K562 (cell line): ENCODE measurements around the gene PUDP. TPM values are rescaled to one million over a fixed set of nuclear protein-coding genes. Genes with fewer than 3 reads are reported as not detected.

Experiments used
- HCFC1 ChIP-seq: IDR thresholded peaks from 2 replicates; pipeline ENCODE4 v1.6.1; 2012; ENCODE audit warnings: low read depth, low read length, improper control_type of control experiment
- JUNB ChIP-seq: fragments of 450-650 bp; formaldehyde crosslinking; conservative IDR thresholded peaks from 2 replicates; pipeline ENCODE4 v1.4.0; 2020; ENCODE audit warnings: mild to moderate bottlenecking
- RAD51 ChIP-seq: fragments of 450-650 bp; IDR thresholded peaks from 2 replicates; pipeline ENCODE4 v1.7.1; 2016; ENCODE audit warnings: low read depth, mild to moderate bottlenecking, borderline replicate concordance
- SMAD1 ChIP-seq: fragments of 150-350 bp; IDR thresholded peaks from 2 replicates; pipeline ENCODE4 v1.6.1; 2014; ENCODE audit warnings: low read length, low read depth; ENCODE audit not compliant: partially characterized antibody
- SMARCC2 ChIP-seq: fragments of 450-650 bp; IDR thresholded peaks from 2 replicates; pipeline ENCODE4 v1.6.1; 2017; ENCODE audit warnings: antibody characterized with exemption, moderate library complexity, mild to moderate bottlenecking, low read depth
- TAF1 ChIP-seq: IDR thresholded peaks from 2 replicates; pipeline ENCODE4 v1.6.1; 2011; ENCODE audit warnings: mild to moderate bottlenecking, low read length, moderate library complexity; ENCODE audit not compliant: insufficient read depth, control insufficient read depth, severe bottlenecking; ENCODE audit errors: extremely low read depth
- TSC22D4 ChIP-seq: fragments of 450-650 bp; IDR thresholded peaks from 2 replicates; pipeline ENCODE4 v1.6.1; 2016; ENCODE audit warnings: missing genetic modification characterization, missing biosample characterization, control low read depth
- ZNF740 ChIP-seq, 3 experiments: fragments of 200-800 bp in 1 of 3; sonication (Bioruptor generic) in 1 of 3; sonication (generic) in 1 of 3; formaldehyde crosslinking in 1 of 3; IDR thresholded peaks; 2 replicates each; pipeline versions ENCODE4 v1.6.1 to v1.8.0; 2016 to 2022; ENCODE audit warnings: mild to moderate bottlenecking in 2 of 3, missing compliant biosample characterization in 2 of 3, missing genetic modification characterization in 2 of 3, missing genetic modification reagents in 1 of 3
- polyA plus RNA-seq, 8 experiments: library from polyadenylated mRNA; depleted of rRNA in 4 of 8; stranded (reverse) in 5 of 8; unstranded in 3 of 8; fragments of >200 nt; fragmentation: Nextera tagmentation in 2 of 8; fragmentation: Illumina TruSeq in 1 of 8; extraction: Ambion mirVana in 2 of 8; extraction: Trizol in 1 of 8; gene quantifications; 2 replicates each; pipeline versions ENCODE4 v1.2.1 to v1.2.3, GENCODE V29; 2011 to 2014; ENCODE audit warnings: inconsistent platforms in 1 of 8, missing spikeins in 1 of 8
- total RNA-seq, 7 experiments: library from RNA; depleted of rRNA in 6 of 7; stranded (reverse); fragments of >200 nt in 6 of 7; fragmentation: Illumina TruSeq in 2 of 7; extraction: Trizol in 2 of 7; gene quantifications; 2 replicates each; pipeline versions ENCODE4 v1.2.1 to v1.2.3, GENCODE V29; 2011 to 2021; ENCODE audit warnings: low replicate concordance in 1 of 7
- TF ChIP-seq, protein P1 (sequence below), 2 experiments: fragments of 450-650 bp; formaldehyde crosslinking in 1 of 2; IDR thresholded peaks; 2 replicates each; pipeline versions ENCODE4 v1.4.0 to v1.6.1; 2014 to 2020; ENCODE audit warnings: mild to moderate bottlenecking in 2 of 2, borderline replicate concordance in 1 of 2, low read depth in 1 of 2
- TF ChIP-seq, protein P2 (sequence below): fragments of 450-650 bp; IDR thresholded peaks from 2 replicates; pipeline ENCODE4 v1.6.1; 2018; ENCODE audit not compliant: partially characterized antibody
- TF ChIP-seq, protein P3 (sequence below): fragments of 450-650 bp; IDR thresholded peaks from 2 replicates; pipeline ENCODE4 v1.6.1; 2016; ENCODE audit warnings: mild to moderate bottlenecking

The PUDP gene
- total and polyA plus RNA-seq, 9 of the 15 experiments (the other 6 are each of a cell fraction or from before 2014, with no cell fraction given): 13.6 to 63.0 (median 29.2) TPM

DNA sequence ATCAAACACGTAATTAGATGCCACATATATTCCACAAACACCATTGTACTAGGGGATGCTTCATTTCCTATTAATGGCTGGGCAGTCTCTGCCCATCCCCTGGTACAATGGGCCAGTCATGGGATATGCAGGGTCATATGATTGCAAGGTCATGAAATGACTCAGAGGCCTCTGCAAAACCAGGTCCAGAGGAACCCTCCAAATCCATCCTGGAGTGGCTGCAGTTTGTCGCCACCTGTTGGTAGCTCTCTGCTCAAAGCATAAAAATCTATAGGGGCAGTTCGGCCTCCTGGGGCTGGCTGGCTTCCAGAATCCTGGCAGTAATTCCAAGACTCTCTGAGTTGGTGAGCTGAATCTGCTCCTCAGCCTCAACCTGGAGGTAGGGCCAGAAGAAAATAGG is 22.9 kb upstream of the PUDP start (continued):
- TF ChIP-seq, protein P1, sequence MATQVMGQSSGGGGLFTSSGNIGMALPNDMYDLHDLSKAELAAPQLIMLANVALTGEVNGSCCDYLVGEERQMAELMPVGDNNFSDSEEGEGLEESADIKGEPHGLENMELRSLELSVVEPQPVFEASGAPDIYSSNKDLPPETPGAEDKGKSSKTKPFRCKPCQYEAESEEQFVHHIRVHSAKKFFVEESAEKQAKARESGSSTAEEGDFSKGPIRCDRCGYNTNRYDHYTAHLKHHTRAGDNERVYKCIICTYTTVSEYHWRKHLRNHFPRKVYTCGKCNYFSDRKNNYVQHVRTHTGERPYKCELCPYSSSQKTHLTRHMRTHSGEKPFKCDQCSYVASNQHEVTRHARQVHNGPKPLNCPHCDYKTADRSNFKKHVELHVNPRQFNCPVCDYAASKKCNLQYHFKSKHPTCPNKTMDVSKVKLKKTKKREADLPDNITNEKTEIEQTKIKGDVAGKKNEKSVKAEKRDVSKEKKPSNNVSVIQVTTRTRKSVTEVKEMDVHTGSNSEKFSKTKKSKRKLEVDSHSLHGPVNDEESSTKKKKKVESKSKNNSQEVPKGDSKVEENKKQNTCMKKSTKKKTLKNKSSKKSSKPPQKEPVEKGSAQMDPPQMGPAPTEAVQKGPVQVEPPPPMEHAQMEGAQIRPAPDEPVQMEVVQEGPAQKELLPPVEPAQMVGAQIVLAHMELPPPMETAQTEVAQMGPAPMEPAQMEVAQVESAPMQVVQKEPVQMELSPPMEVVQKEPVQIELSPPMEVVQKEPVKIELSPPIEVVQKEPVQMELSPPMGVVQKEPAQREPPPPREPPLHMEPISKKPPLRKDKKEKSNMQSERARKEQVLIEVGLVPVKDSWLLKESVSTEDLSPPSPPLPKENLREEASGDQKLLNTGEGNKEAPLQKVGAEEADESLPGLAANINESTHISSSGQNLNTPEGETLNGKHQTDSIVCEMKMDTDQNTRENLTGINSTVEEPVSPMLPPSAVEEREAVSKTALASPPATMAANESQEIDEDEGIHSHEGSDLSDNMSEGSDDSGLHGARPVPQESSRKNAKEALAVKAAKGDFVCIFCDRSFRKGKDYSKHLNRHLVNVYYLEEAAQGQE (IDR thresholded peaks at IDR 0.05; ENCODE audit: borderline replicate concordance): peak; percentile 41; the same call in 1 of the 2 replicates
- TF ChIP-seq, protein P1 (CRISPR knock-in tag; IDR thresholded peaks at IDR 0.05; ENCODE audit: low read depth): no peak
- TF ChIP-seq, protein P2, sequence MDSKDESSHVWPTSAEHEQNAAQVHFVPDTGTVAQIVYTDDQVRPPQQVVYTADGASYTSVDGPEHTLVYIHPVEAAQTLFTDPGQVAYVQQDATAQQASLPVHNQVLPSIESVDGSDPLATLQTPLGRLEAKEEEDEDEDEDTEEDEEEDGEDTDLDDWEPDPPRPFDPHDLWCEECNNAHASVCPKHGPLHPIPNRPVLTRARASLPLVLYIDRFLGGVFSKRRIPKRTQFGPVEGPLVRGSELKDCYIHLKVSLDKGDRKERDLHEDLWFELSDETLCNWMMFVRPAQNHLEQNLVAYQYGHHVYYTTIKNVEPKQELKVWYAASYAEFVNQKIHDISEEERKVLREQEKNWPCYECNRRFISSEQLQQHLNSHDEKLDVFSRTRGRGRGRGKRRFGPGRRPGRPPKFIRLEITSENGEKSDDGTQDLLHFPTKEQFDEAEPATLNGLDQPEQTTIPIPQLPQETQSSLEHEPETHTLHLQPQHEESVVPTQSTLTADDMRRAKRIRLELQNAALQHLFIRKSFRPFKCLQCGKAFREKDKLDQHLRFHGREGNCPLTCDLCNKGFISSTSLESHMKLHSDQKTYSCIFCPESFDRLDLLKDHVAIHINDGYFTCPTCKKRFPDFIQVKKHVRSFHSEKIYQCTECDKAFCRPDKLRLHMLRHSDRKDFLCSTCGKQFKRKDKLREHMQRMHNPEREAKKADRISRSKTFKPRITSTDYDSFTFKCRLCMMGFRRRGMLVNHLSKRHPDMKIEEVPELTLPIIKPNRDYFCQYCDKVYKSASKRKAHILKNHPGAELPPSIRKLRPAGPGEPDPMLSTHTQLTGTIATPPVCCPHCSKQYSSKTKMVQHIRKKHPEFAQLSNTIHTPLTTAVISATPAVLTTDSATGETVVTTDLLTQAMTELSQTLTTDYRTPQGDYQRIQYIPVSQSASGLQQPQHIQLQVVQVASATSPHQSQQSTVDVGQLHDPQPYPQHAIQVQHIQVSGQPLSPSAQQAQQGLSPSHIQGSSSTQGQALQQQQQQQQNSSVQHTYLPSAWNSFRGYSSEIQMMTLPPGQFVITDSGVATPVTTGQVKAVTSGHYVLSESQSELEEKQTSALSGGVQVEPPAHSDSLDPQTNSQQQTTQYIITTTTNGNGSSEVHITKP: no peak
- TF ChIP-seq RAD51: 0 out of 2 replicates have a peak, but pooled peaks have one; percentile 37
- no peak for TF ChIP-seq ZNF740 (CRISPR knock-in tag; IDR thresholded peaks at IDR 0.05)
- TF ChIP-seq ZNF740 (tag; IDR thresholded peaks at IDR 0.05): no peak
- TF ChIP-seq TAF1: no peak
- no peak for TF ChIP-seq SMAD1
- no peak for TF ChIP-seq SMARCC2
- TF ChIP-seq TSC22D4 (tag): no peak
- TF ChIP-seq, protein P3, sequence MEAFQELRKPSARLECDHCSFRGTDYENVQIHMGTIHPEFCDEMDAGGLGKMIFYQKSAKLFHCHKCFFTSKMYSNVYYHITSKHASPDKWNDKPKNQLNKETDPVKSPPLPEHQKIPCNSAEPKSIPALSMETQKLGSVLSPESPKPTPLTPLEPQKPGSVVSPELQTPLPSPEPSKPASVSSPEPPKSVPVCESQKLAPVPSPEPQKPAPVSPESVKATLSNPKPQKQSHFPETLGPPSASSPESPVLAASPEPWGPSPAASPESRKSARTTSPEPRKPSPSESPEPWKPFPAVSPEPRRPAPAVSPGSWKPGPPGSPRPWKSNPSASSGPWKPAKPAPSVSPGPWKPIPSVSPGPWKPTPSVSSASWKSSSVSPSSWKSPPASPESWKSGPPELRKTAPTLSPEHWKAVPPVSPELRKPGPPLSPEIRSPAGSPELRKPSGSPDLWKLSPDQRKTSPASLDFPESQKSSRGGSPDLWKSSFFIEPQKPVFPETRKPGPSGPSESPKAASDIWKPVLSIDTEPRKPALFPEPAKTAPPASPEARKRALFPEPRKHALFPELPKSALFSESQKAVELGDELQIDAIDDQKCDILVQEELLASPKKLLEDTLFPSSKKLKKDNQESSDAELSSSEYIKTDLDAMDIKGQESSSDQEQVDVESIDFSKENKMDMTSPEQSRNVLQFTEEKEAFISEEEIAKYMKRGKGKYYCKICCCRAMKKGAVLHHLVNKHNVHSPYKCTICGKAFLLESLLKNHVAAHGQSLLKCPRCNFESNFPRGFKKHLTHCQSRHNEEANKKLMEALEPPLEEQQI: peak; percentile 68; the same call in 1 of the 2 replicates
- no peak for TF ChIP-seq JUNB (CRISPR knock-in tag)
- no peak for TF ChIP-seq HCFC1
